GM21526 (cell line): ENCODE results near the gene CDC42EP2.

Source experiments
- ATAC-seq: cut with Tn5 transposase; IDR thresholded peaks from one replicate; pipeline ENCODE4 v1.9.1; 2021; ENCODE audit warnings: moderate library complexity; ENCODE audit not compliant: unreplicated experiment, low FRiP score

Gene CDC42EP2

GRCh38 chr11:65354265-65355012 is 39.8 kb downstream of the CDC42EP2 start, which contains the start of gene TIGD3:
Gene TIGD3 (plus strand): TSS chr11:65354751. CDS start chr11:65355809, 1,058 bp downstream.
- ATAC-seq, result peak; percentile 69

DNA sequence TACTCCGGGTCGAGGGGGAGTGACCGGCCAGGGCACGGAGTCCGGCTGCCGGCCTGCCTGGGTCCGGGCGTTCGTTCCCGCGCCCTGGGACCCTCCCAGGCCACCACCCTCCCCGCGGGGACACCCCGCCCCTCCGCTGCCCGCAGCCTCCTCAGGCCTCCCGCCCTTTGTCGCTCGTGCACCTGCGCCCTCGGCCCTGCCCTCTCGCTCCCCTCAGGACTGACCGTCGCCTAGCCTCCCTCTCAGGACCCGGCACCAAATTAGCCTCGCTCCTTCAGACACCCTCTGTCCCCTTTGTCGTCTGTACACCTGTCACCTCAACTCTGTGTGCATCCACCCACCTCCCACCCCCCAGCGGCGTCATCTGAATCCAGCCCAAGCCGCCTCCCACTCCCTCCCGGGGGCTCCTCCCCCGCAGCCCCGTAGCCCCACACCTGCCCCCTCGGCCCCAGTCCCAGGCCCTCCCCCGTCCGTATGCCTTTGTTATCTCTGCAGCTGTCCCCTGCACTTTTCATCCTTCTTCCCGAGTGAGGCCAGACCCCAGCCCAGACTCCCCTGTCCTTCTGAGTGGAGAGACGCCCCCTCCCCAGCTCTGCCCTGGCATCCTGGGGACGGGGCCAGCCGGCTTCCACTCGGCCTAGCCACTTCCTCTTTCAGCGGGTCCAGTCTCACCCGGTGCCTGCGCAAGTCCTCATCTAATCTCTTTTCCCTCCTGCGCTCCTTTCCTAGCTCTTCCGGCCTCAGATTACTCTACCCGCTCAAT is 40.5 kb downstream of the CDC42EP2 start:
- ATAC-seq, result peak; percentile 14

DNA sequence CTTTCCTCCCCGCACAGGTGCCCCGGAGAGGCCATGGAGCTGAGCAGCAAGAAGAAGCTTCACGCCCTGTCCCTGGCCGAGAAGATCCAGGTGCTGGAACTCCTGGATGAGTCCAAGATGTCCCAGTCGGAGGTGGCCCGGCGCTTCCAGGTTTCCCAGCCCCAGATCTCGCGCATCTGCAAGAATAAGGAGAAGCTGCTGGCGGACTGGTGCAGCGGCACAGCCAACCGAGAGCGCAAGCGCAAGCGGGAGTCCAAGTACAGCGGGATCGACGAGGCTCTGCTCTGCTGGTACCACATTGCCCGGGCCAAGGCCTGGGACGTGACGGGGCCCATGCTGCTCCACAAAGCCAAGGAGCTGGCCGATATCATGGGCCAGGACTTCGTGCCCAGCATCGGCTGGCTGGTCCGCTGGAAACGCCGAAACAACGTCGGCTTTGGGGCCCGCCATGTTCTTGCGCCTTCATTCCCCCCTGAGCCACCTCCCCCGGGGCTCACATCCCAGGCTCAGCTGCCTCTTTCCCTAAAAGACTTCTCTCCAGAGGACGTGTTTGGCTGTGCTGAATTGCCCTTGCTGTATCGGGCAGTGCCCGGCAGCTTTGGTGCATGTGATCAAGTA is 41.2 kb downstream of the CDC42EP2 start:
- no peak for ATAC-seq

DNA sequence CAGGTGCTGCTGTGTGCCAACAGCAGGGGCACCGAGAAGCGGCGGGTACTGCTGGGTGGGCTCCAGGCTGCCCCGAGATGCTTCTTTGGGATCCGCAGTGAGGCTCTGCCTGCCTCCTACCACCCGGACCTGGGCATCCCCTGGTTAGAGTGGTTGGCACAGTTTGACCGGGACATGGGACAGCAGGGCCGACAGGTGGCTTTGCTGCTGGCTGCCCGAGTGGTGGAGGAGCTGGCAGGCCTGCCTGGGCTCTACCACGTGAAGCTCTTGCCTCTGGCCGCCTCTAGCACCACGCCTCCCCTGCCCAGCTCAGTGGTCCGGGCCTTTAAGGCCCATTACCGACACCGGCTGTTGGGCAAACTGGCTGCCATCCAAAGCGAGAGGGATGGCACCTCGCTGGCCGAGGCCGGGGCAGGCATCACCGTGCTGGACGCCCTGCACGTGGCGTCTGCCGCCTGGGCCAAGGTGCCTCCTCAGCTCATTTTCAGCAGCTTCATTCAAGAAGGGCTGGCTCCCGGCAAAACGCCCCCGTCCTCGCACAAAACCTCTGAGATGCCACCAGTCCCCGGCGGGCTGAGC is 41.8 kb downstream of the CDC42EP2 start:
- ATAC-seq, result no peak

GRCh38 chr11:65357856-65358356 is 43.2 kb downstream of the CDC42EP2 start:
- ATAC-seq, result no peak

DNA sequence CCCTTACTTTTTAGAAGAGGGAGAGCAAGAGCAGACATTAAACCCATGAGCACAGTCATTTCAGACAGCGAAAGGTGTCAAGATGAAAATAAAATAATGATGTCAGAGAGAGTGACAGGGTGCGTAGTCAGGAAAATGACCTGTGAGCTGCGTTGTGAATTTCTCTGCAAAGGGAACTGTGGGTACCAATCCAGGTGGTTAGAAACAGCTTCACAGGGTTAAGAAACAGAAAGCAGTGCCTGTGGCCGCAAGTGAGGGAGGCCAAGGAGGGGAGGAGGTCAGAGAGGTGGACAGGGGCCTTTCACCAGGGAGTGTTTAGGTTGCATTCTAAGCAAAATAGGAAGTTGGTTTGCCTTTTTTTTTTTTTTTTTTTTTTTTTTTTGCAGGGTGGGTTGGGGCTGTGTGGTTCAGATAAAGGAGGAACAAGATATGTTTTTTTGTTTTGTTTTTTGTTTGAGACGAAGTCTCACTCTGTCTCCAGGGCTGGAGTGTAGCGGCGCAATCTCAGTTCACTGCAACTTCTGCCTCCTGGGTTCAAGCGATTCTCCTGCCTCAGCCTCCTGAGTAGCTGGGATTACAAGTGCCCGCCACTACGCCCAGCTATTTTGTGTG is 47.8 kb downstream of the CDC42EP2 start:
- ATAC-seq, result no peak

- no peak for ATAC-seq
Observed at GRCh38 chr11:65362966-65363365, 48.3 kb downstream of the CDC42EP2 start.

- no peak for ATAC-seq
Observed at GRCh38 chr11:65363770-65364169, 49.1 kb downstream of the CDC42EP2 start.

- no peak for ATAC-seq
Observed at GRCh38 chr11:65366340-65366773, 51.7 kb downstream of the CDC42EP2 start.

GRCh38 chr11:65370659-65371049 is 56.0 kb downstream of the CDC42EP2 start:
- ATAC-seq, result no peak
